A549 (cell line): Measurements from ENCODE around the gene FBXL20. TPM values are rescaled to one million over a fixed set of nuclear protein-coding genes. Genes with fewer than 3 reads are reported as not detected.

Experiments used
- ATAC-seq, 2 experiments: fragments of 200-7000 bp in 1 of 2; fragments of >200 bp in 1 of 2; cut with Nextera tagmentation in 1 of 2; cut with Tn5 transposase in 1 of 2; 3 replicates each; pipeline versions ENCODE4 v1.8.0 to v1.9.1; 2018 to 2020; ENCODE audit warnings: mild to moderate bottlenecking in 1 of 2, moderate library complexity in 1 of 2
- CTCF ChIA-PET: fragments of 300-600 bp; sonication (Branson Sonifier 250); formaldehyde crosslinking; extraction: SDS; loops from one replicate; lab custom pipeline; 2021; ENCODE audit warnings: antibody characterized with exemption, inconsistent platforms; lab: Yijun Ruan, JAX
- POLR2A ChIA-PET: fragments of 350-600 bp; formaldehyde crosslinking; extraction: SDS; loops from one replicate; lab custom pipeline; 2021; ENCODE audit warnings: antibody characterized with exemption, inconsistent platforms; lab: Yijun Ruan, JAX
- DNase-seq, 2 experiments: peaks; one replicate each; pipeline versions ENCODE4 v3.0.0 to v3.0.0-alpha.2; 2011 to 2016; ENCODE audit warnings: low read depth in 1 of 2, low spot score in 1 of 2
- FAIRE-seq: peaks from 2 replicates; lab custom pipeline; 2011; peaks lifted over from hg19 to GRCh38; lab: Jason Lieb, UNC
- H3K27ac ChIP-seq, 2 experiments: fragments of >200 bp; sonication (Bioruptor Twin); formaldehyde crosslinking; 3 replicates each; pipeline ENCODE4 v1.5.1; 2016 to 2017
- H3K4me1 ChIP-seq: fragments of >200 bp; sonication (Bioruptor Twin); formaldehyde crosslinking; 3 replicates; pipeline ENCODE4 v1.6.1; 2016
- H3K4me2 ChIP-seq: fragments of >200 bp; sonication (Bioruptor Twin); formaldehyde crosslinking; 3 replicates; pipeline ENCODE4 v1.6.1; 2016
- H3K4me3 ChIP-seq: fragments of >200 bp; sonication (Bioruptor Twin); formaldehyde crosslinking; 3 replicates; pipeline ENCODE4 v1.5.1; 2016
- H3K9me3 ChIP-seq: fragments of >200 bp; sonication (Bioruptor Twin); formaldehyde crosslinking; 3 replicates; pipeline ENCODE4 v1.6.1; 2016
- BHLHE40 ChIP-seq: IDR thresholded peaks from 2 replicates; pipeline ENCODE4 v1.6.1; 2012; ENCODE audit warnings: low read depth, low read length, inconsistent platforms
- CBX8 ChIP-seq: fragments of 200-600 bp; sonication (generic); IDR thresholded peaks from 2 replicates; pipeline ENCODE4 v1.6.1; 2016
- CHD2 ChIP-seq: fragments of 150-350 bp; IDR thresholded peaks from 2 replicates; pipeline ENCODE4 v1.6.1; 2014; ENCODE audit warnings: low read length; ENCODE audit not compliant: partially characterized antibody
- CHD4 ChIP-seq: fragments of 200-600 bp; sonication (generic); IDR thresholded peaks from 2 replicates; pipeline ENCODE4 v1.6.1; 2016; ENCODE audit warnings: antibody characterized with exemption, mild to moderate bottlenecking, borderline replicate concordance
- EHMT2 ChIP-seq: fragments of 200-600 bp; sonication (generic); IDR thresholded peaks from 2 replicates; pipeline ENCODE4 v1.6.1; 2016; ENCODE audit warnings: antibody characterized with exemption, low read depth, mild to moderate bottlenecking, moderate library complexity
- FOXS1 ChIP-seq: fragments of 250-450 bp; sonication (Bioruptor Pico); IDR thresholded peaks from 2 replicates; pipeline ENCODE4 v1.5.0; 2020; ENCODE audit warnings: mild to moderate bottlenecking, moderate library complexity
- HDAC2 ChIP-seq: fragments of 200-600 bp; sonication (generic); IDR thresholded peaks from 2 replicates; pipeline ENCODE4 v1.6.1; 2016
- HOXB5 ChIP-seq: fragments of 250-450 bp; sonication (Bioruptor Pico); IDR thresholded peaks from 2 replicates; pipeline ENCODE4 v1.5.0; 2020; ENCODE audit warnings: mild to moderate bottlenecking, moderate library complexity
- KDM5A ChIP-seq: fragments of 200-600 bp; sonication (generic); IDR thresholded peaks from 2 replicates; pipeline ENCODE4 v1.6.1; 2016; ENCODE audit warnings: antibody characterized with exemption, mild to moderate bottlenecking
- MAFK ChIP-seq: fragments of 450-650 bp; IDR thresholded peaks from 2 replicates; pipeline ENCODE4 v1.6.1; 2014; ENCODE audit not compliant: partially characterized antibody
- MAZ ChIP-seq: fragments of 150-350 bp; IDR thresholded peaks from 2 replicates; pipeline ENCODE4 v1.6.1; 2014; ENCODE audit warnings: antibody characterized with exemption, low read depth, low read length, borderline replicate concordance
- NPAS2 ChIP-seq: fragments of 250-450 bp; sonication (Bioruptor Pico); IDR thresholded peaks from 2 replicates; pipeline ENCODE4 v1.8.0; 2022; ENCODE audit warnings: mild to moderate bottlenecking, moderate library complexity, borderline replicate concordance
- NR3C1 ChIP-seq: fragments of >200 bp; sonication (Bioruptor Twin); formaldehyde crosslinking; IDR thresholded peaks from 3 replicates; pipeline ENCODE4 v1.6.1; 2017
- POLR2AphosphoS2 ChIP-seq: conservative IDR thresholded peaks from 2 replicates; pipeline ENCODE4 v1.6.1; 2012; ENCODE audit warnings: low read length, improper control_type of control experiment, inconsistent platforms
- RFX5 ChIP-seq: fragments of 450-650 bp; IDR thresholded peaks from 2 replicates; pipeline ENCODE4 v1.7.1; 2014; ENCODE audit warnings: antibody characterized with exemption, mild to moderate bottlenecking, moderate library complexity
- SMC3 ChIP-seq: fragments of >200 bp; sonication (Bioruptor Twin); formaldehyde crosslinking; IDR thresholded peaks from 3 replicates; pipeline ENCODE4 v1.6.1; 2018; ENCODE audit warnings: inconsistent platforms
- ZNF302 ChIP-seq: fragments of 250-450 bp; sonication (Bioruptor Pico); IDR thresholded peaks from 2 replicates; pipeline ENCODE4 v1.9.0; 2021; ENCODE audit warnings: inconsistent platforms, mild to moderate bottlenecking, moderate library complexity
- WGBS: methylation state at CpG from one replicate; pipeline ENCODE4 v1.1.6; 2017; ENCODE audit errors: missing lambda C conversion rate; 5-methylcytosine and 5-hydroxymethylcytosine counted together
- polyA plus RNA-seq, 4 experiments: library from polyadenylated mRNA; depleted of rRNA in 3 of 4; stranded (reverse); fragments of >200 nt; fragmentation: RNase III in 1 of 4; extraction: RNeasy Plus Mini Kit Qiagen cat#74134 plus additional on column Dnase treatment in 1 of 4; gene quantifications; 2 replicates in 3 of 4; 3 replicates in 1 of 4; pipeline ENCODE4 v1.2.3, GENCODE V29; 2011 to 2017
- TF ChIP-seq, protein P1 (sequence below): fragments of >200 bp; sonication (Bioruptor Twin); formaldehyde crosslinking; IDR thresholded peaks from 3 replicates; pipeline ENCODE4 v1.5.1; 2016
- TF ChIP-seq, protein P2 (sequence below): IDR thresholded peaks from 2 replicates; pipeline ENCODE4 v1.6.1; 2012
- TF ChIP-seq, protein P3 (sequence below): IDR thresholded peaks from 2 replicates; pipeline ENCODE4 v1.6.1; 2012
- TF ChIP-seq, protein P4 (sequence below): fragments of 250-450 bp; sonication (Bioruptor Pico); IDR thresholded peaks from 2 replicates; pipeline ENCODE4 v1.5.0; 2021; ENCODE audit warnings: mild to moderate bottlenecking, moderate library complexity, borderline replicate concordance

Gene FBXL20
- polyA plus RNA-seq, 2 of the 4 experiments (the other 2 are of a cell fraction): 5.7 to 6.7 TPM

DNA sequence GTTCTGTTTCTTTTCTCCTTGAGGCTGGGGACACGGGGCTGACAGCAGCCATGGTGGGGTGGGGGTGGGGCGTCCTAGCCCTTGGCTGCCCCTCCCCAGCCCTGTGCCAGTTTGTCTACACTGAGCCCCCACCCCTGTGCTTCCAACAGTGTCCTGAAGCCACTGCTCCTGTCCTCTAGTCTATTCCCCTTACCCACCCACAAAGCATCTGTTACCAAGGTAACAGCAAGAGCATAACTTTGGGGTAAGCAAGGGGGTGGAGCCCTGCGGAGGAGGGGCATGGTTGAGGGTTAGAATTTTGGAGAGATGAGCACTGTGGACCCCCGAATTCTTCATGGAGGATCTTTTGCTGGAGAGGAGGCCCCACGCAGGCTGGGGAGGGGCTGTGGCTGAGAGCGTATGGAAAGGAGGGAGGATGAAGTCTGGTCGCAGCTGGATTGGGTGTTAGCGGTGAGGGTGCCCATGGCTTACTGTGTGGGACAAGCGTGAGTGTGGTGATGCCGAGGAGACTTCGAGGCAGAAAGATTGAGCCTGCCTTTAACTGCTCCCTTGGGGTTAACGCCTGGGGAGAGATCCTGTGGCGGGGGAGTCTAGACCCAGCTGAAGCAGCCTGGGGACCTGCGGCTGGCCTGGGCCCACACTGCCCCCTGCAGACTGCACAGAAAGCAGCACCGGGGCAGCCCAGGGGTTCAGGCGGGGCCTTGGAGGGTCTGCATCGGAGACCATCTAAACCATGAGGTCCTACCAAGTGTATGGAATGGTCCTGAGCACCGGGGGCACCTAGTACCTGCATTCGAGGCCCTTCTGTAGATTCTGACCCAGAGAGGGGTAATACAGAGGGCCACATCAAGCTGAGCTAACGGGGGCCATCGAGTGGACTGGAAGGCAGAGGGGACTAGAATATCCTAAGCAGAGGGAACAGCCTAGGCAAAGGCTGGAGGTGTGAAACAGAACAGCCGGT lies 169.6 kb downstream of the FBXL20 start (continued):
- TF ChIP-seq MAZ: no peak

DNA sequence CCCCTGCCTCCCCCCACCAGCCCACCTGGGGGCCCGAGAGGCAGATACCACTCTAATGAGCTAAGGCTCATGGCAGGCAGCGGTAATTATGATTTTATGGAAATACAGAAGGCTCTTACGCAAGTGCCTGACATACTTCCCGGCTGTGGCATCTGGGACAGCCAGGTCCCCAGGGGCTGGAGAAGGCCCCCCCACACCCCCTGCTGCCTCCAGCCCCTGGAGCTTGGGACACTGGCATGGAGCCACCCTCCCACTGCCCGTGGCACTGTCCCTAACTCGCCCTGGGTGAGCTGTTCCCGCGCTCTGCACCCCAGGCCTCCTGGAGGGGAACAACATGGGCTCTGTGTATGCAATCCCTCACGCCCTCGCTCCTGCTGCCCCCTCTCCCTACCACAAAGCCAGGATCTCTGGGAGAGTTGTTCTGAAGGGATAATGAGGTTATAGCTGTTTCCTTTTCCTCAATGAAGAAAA lies 170.3 kb downstream of the FBXL20 start:
- ChIA-PET CTCF (interaction anchor here (0.7 to 21.6 kb wide), 10 partner anchors 7 to 249 kb away, joined by 3 to 1140 read pairs (median 5); partner anchors contain the start of genes ARL5C, CACNB1, PLXDC1 and RPL19), POLR2A (interaction anchor here (0.6 to 1.6 kb wide), 2 partner anchors 24 to 26 kb away, joined by 3 to 6 read pairs; no protein-coding TSS in a partner anchor)
- TF ChIP-seq HDAC2 (no peak), CBX8 (no peak), ZNF302 (CRISPR knock-in tag) (no peak), NR3C1 (no peak), FOXS1 (no peak), MAFK (no peak), EHMT2 (no peak), HOXB5 (CRISPR knock-in tag) (no peak), SMC3 (no peak), CHD4 (no peak), POLR2AphosphoS2 (no peak), CHD2 (no peak), KDM5A (no peak), NPAS2 (CRISPR knock-in tag) (no peak), RFX5 (no peak), BHLHE40 (no peak)
- TF ChIP-seq, protein P1, sequence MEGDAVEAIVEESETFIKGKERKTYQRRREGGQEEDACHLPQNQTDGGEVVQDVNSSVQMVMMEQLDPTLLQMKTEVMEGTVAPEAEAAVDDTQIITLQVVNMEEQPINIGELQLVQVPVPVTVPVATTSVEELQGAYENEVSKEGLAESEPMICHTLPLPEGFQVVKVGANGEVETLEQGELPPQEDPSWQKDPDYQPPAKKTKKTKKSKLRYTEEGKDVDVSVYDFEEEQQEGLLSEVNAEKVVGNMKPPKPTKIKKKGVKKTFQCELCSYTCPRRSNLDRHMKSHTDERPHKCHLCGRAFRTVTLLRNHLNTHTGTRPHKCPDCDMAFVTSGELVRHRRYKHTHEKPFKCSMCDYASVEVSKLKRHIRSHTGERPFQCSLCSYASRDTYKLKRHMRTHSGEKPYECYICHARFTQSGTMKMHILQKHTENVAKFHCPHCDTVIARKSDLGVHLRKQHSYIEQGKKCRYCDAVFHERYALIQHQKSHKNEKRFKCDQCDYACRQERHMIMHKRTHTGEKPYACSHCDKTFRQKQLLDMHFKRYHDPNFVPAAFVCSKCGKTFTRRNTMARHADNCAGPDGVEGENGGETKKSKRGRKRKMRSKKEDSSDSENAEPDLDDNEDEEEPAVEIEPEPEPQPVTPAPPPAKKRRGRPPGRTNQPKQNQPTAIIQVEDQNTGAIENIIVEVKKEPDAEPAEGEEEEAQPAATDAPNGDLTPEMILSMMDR: no peak
- TF ChIP-seq, protein P2, sequence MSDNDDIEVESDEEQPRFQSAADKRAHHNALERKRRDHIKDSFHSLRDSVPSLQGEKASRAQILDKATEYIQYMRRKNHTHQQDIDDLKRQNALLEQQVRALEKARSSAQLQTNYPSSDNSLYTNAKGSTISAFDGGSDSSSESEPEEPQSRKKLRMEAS: no peak
- TF ChIP-seq, protein P3, sequence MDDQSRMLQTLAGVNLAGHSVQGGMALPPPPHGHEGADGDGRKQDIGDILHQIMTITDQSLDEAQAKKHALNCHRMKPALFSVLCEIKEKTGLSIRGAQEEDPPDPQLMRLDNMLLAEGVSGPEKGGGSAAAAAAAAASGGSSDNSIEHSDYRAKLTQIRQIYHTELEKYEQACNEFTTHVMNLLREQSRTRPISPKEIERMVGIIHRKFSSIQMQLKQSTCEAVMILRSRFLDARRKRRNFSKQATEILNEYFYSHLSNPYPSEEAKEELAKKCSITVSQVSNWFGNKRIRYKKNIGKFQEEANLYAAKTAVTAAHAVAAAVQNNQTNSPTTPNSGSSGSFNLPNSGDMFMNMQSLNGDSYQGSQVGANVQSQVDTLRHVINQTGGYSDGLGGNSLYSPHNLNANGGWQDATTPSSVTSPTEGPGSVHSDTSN: no peak
- TF ChIP-seq, protein P4, sequence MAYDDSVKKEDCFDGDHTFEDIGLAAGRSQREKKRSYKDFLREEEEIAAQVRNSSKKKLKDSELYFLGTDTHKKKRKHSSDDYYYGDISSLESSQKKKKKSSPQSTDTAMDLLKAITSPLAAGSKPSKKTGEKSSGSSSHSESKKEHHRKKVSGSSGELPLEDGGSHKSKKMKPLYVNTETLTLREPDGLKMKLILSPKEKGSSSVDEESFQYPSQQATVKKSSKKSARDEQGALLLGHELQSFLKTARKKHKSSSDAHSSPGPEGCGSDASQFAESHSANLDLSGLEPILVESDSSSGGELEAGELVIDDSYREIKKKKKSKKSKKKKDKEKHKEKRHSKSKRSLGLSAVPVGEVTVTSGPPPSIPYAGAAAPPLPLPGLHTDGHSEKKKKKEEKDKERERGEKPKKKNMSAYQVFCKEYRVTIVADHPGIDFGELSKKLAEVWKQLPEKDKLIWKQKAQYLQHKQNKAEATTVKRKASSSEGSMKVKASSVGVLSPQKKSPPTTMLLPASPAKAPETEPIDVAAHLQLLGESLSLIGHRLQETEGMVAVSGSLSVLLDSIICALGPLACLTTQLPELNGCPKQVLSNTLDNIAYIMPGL (CRISPR knock-in tag): no peak
- TF ChIP-seq, all 56 proteins: peak for 0
- ATAC-seq (no peak), FAIRE-seq (no peak), DNase-seq (no peak)
- WGBS: 79% methylated on average over 9 of the region's 10 CpGs
- Histone ChIP-seq H3K4me1 (peaks cover 25% of the 10 kb centered on the region), H3K27ac (no peak overlapping the region; a peak in 1 of 6 replicates), H3K4me2 (no peak overlapping the region; the same call in 2 of the 3 replicates), H3K9me3 (no peaks in the 10 kb centered on the region), H3K4me3 (no peak overlapping the region)
